ENCODE results near the gene MRPS6.

- TF ChIP-seq CTCF (IDR thresholded peaks at IDR 0.05) (no peak), POLR2A (IDR thresholded peaks at IDR 0.05) (no peak)
Observed at GRCh38 chr21:34179204-34179935, 106.0 kb downstream of the MRPS6 start.
